SK-N-MC (cell line): ENCODE results near the gene FAM174C.

ENCODE experiments used
- DNase-seq: peaks from one replicate; pipeline ENCODE4 v3.0.0-alpha.2; 2011; ENCODE audit warnings: low read depth, low spot score
- H3K27ac ChIP-seq: fragments of 200-600 bp; sonication (generic); 2 replicates; pipeline ENCODE4 v1.5.1; 2016; ENCODE audit warnings: mixed run types
- H3K36me3 ChIP-seq: fragments of 200-600 bp; sonication (generic); 2 replicates; pipeline ENCODE4 v1.6.1; 2017; ENCODE audit warnings: antibody characterized with exemption, low read length, mixed read lengths; ENCODE audit not compliant: insufficient read depth
- H3K4me3 ChIP-seq: fragments of 200-600 bp; sonication (generic); 2 replicates; pipeline ENCODE4 v1.5.1; 2016
- H3K9ac ChIP-seq: fragments of 200-600 bp; sonication (generic); 2 replicates; pipeline ENCODE4 v1.8.0; 2017; ENCODE audit warnings: mixed run types, mixed read lengths; ENCODE audit not compliant: insufficient read length
- H3K9me3 ChIP-seq: fragments of 200-600 bp; sonication (generic); 2 replicates; pipeline ENCODE4 v1.6.1; 2017; ENCODE audit warnings: low read depth, mild to moderate bottlenecking, antibody characterized with exemption, low read length, moderate library complexity, mixed read lengths
- EZH2 ChIP-seq: fragments of 200-600 bp; sonication (generic); IDR thresholded peaks from one replicate; pipeline ENCODE4 v1.6.1; 2017; ENCODE audit warnings: antibody characterized with exemption
- FOXP2 ChIP-seq: optimal IDR thresholded peaks from 2 replicates; pipeline ENCODE3; 2011; ENCODE audit warnings: mild to moderate bottlenecking, moderate library complexity; ENCODE audit not compliant: insufficient read depth; ENCODE audit errors: extremely low read length, control extremely low read depth
- POLR2AphosphoS5 ChIP-seq: IDR thresholded peaks from 2 replicates; pipeline ENCODE4 v1.6.1; 2012; ENCODE audit warnings: mild to moderate bottlenecking, low read depth, low read length, borderline replicate concordance

Gene FAM174C

GRCh38 chr19:1269065-1269477 lies 6.3 kb upstream of the FAM174C start, which contains the start of gene CIRBP:
TSS of gene CIRBP (plus strand) at chr19:1269332. CDS start at chr19:1270934, 1,602 bp downstream.
- H3K36me3 ChIP-seq: peaks cover 42% of the 10 kb centered on the region
- peak within 1 kb of the TSS; percentile 93 for H3K27ac ChIP-seq
- peak within 1 kb of the TSS; percentile 78 for H3K4me3 ChIP-seq
- H3K9me3 ChIP-seq: no peaks in the 10 kb centered on the region
- peak; percentile 97 for TF ChIP-seq POLR2AphosphoS5
- TF ChIP-seq EZH2: no peak
- DNase-seq: peak; percentile 94
- peak within 1 kb of the TSS; percentile 86 for H3K9ac ChIP-seq

- H3K36me3 ChIP-seq: peaks cover 47% of the 10 kb centered on the region
- TF ChIP-seq FOXP2 (no peak), POLR2AphosphoS5 (peak; percentile 74; the same call in 1 of the 2 replicates)
- H3K9me3 ChIP-seq: no peaks in the 10 kb centered on the region
- H3K9ac ChIP-seq: peak overlapping the region; percentile 86
- peak overlapping the region; percentile 93 for H3K27ac ChIP-seq
- H3K4me3 ChIP-seq: peak overlapping the region; percentile 78
- DNase-seq: no peak
These were observed 5.7 kb upstream of the FAM174C start for GRCh38 chr19:1269478-1270212.

- DNase-seq: no peak
- Histone ChIP-seq H3K9ac (peak overlapping the region; percentile 86), H3K27ac (peak overlapping the region; percentile 93), H3K36me3 (peaks cover 52% of the 10 kb centered on the region), H3K4me3 (peak overlapping the region; percentile 78), H3K9me3 (no peaks in the 10 kb centered on the region)
- TF ChIP-seq EZH2: no peak
- TF ChIP-seq POLR2AphosphoS5: no peak
- TF ChIP-seq FOXP2: no peak
These were observed 5.0 kb upstream of the FAM174C start for GRCh38 chr19:1270213-1270853.

- no peak for DNase-seq
- Histone ChIP-seq H3K9ac (peak overlapping the region; percentile 86), H3K27ac (peak overlapping the region; percentile 93), H3K9me3 (no peaks in the 10 kb centered on the region), H3K36me3 (peaks cover 52% of the 10 kb centered on the region), H3K4me3 (peak overlapping the region; percentile 78)
- TF ChIP-seq POLR2AphosphoS5 (peak; percentile 50; the same call in 1 of the 2 replicates), FOXP2 (no peak)
These were observed 4.3 kb upstream of the FAM174C start for GRCh38 chr19:1270854-1271527.

- no peak for DNase-seq
- no peak for TF ChIP-seq POLR2AphosphoS5
- no peak for TF ChIP-seq EZH2
- no peak for TF ChIP-seq FOXP2
- peak overlapping the region; percentile 53 for H3K9ac ChIP-seq
- H3K4me3 ChIP-seq: no peak overlapping the region
- H3K36me3 ChIP-seq: peaks cover 52% of the 10 kb centered on the region
- H3K9me3 ChIP-seq: no peaks in the 10 kb centered on the region
- peak overlapping the region; percentile 93 for H3K27ac ChIP-seq
These were observed 3.6 kb upstream of the FAM174C start for GRCh38 chr19:1271528-1272422.

GRCh38 chr19:1272423-1273262 lies 2.7 kb upstream of the FAM174C start:
- H3K9ac ChIP-seq: peak overlapping the region; percentile 53

GRCh38 chr19:1273263-1274041 lies 1.9 kb upstream of the FAM174C start:
- Histone ChIP-seq H3K4me3 (no peak overlapping the region), H3K27ac (peak overlapping the region; percentile 98), H3K36me3 (peaks cover 52% of the 10 kb centered on the region), H3K9me3 (no peaks in the 10 kb centered on the region), H3K9ac (no peak overlapping the region)
- DNase-seq: no peak
- TF ChIP-seq POLR2AphosphoS5 (no peak; the same call in none of the 2 replicates), FOXP2 (no peak), EZH2 (no peak)

More at GRCh38 chr19:1272423-1273262, 2.7 kb upstream of the FAM174C start:
- H3K27ac ChIP-seq: peak overlapping the region; percentile 93
- H3K9me3 ChIP-seq: no peaks in the 10 kb centered on the region
- no peak for DNase-seq
- peaks cover 52% of the 10 kb centered on the region for H3K36me3 ChIP-seq
- no peak overlapping the region for H3K4me3 ChIP-seq
- no peak for TF ChIP-seq EZH2
- TF ChIP-seq FOXP2: no peak
- no peak for TF ChIP-seq POLR2AphosphoS5
